ENCODE results near the gene TIMP4.

Gene TIMP4

GRCh38 chr3:12186515-12187286 lies 28.0 kb upstream of the TIMP4 start:
- no peak for TF ChIP-seq CTCF (IDR thresholded peaks at IDR 0.05; ENCODE audit: insufficient read depth, low read depth, low read length, missing control alignments)
- H3K4me3 ChIP-seq (ENCODE audit: low read depth, low read length) = no peak overlapping the region
- DNase-seq (ENCODE audit: low read depth) = no peak

- TF ChIP-seq CTCF (IDR thresholded peaks at IDR 0.05; ENCODE audit: insufficient read depth, low read depth, low read length, missing control alignments) = no peak
- H3K4me3 ChIP-seq (ENCODE audit: low read depth, low read length) = no peak overlapping the region
- no peak for DNase-seq (ENCODE audit: low read depth)
These were observed 27.3 kb upstream of the TIMP4 start for GRCh38 chr3:12186046-12186445.

GRCh38 chr3:12185172-12185710 lies 26.5 kb upstream of the TIMP4 start:
- TF ChIP-seq CTCF (IDR thresholded peaks at IDR 0.05; ENCODE audit: insufficient read depth, low read depth, low read length, missing control alignments) = no peak
- no peak for DNase-seq (ENCODE audit: low read depth)
- no peak overlapping the region for H3K4me3 ChIP-seq (ENCODE audit: low read depth, low read length)

- DNase-seq (ENCODE audit: low read depth) = no peak
- no peak for TF ChIP-seq CTCF (IDR thresholded peaks at IDR 0.05; ENCODE audit: insufficient read depth, low read depth, low read length, missing control alignments)
- H3K4me3 ChIP-seq (ENCODE audit: low read depth, low read length) = no peak overlapping the region
These were observed 25.8 kb upstream of the TIMP4 start for GRCh38 chr3:12184541-12184940.

- DNase-seq (ENCODE audit: low read depth) = no peak
- TF ChIP-seq CTCF (IDR thresholded peaks at IDR 0.05; ENCODE audit: insufficient read depth, low read depth, low read length, missing control alignments) = no peak
- H3K4me3 ChIP-seq (ENCODE audit: low read depth, low read length) = no peak overlapping the region
These were observed 24.2 kb upstream of the TIMP4 start for GRCh38 chr3:12182687-12183441.

GRCh38 chr3:12181806-12182205 lies 23.1 kb upstream of the TIMP4 start:
- no peak for DNase-seq (ENCODE audit: low read depth)
- H3K4me3 ChIP-seq (ENCODE audit: low read depth, low read length) = no peak overlapping the region
- TF ChIP-seq CTCF (IDR thresholded peaks at IDR 0.05; ENCODE audit: insufficient read depth, low read depth, low read length, missing control alignments) = no peak

Data from GM12865 (cell line).